ENCODE data around the gene SASH1.

SASH1 gene

GRCh38 chr6:148342350-148343046, at the start of gene SASH1:
TSS of gene SASH1 (plus strand) at chr6:148342838. CDS start at chr6:148343068, 230 bp downstream.
- Mint-ChIP-seq H3K4me1 (ENCODE audit: low read depth) (peaks cover 16% of the 10 kb centered on the region), H3K27ac (peak within 1 kb of the TSS; percentile 87), H3K4me3 (peak within 1 kb of the TSS; percentile 76), H3K9me3 (no peaks in the 10 kb centered on the region), H3K27me3 (peaks cover 62% of the 10 kb centered on the region), H3K36me3 (ENCODE audit: low read depth) (no peaks in the 10 kb centered on the region)
- intact Hi-C loops (cut with micrococcal nuclease), result loop anchor here (2.0 kb wide), 1 partner anchor 122 kb away; no protein-coding TSS in a partner anchor

DNA sequence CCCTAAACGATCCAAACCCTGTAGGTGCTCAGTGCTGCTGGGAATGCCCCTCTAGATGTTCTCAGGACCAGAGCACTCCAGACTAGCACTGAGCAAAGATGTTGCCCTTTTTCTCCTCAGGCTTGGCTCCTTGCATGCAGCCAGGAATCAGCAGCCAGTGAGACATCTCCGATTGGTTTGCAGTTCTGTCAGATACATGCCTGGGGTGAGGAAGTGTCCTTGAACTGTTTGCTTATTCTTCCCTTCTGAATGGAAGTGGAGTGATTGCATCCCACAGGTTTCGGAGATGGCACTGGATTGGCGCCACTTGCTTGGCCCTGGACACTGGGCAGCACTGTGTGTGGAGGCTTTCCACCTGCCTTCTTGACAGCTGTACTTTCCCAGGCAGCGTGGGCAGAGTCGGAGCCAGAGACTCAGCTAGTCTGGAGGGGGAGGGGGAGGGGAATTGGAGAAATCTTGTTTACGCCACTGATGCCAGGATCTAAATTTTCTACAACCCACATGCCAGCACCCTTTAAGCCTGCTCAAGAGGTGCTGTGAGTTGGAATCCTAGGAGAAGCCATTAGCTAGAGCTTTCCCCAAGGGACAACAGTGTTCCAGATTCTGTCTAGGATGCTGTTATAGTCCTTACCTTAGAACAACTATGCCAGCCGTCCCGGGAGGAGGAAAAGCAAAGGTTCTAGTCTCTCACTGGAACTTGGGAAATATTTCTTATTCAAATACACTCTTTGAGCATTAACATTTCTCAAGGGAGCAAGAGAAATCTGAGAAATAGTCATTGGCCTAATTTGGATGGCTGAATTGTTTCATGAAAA, 49.2 kb upstream of the SASH1 start:
- Mint-ChIP-seq H3K36me3 (ENCODE audit: low read depth) (no peaks in the 10 kb centered on the region), H3K27me3 (peaks cover 20% of the 10 kb centered on the region)

GRCh38 chr6:148294059-148294458, 48.6 kb upstream of the SASH1 start:
- Mint-ChIP-seq H3K4me1 (ENCODE audit: low read depth) (no peaks in the 10 kb centered on the region), H3K9me3 (no peaks in the 10 kb centered on the region), H3K27ac (no peak overlapping the region), H3K4me3 (no peak overlapping the region), H3K36me3 (ENCODE audit: low read depth) (no peaks in the 10 kb centered on the region), H3K27me3 (peaks cover 14% of the 10 kb centered on the region)
- intact Hi-C loops (cut with micrococcal nuclease), result no loop called here

More for the DNA sequence above, 49.2 kb upstream of the SASH1 start:
- no peaks in the 10 kb centered on the region for H3K4me1 Mint-ChIP-seq (ENCODE audit: low read depth)
- H3K27ac Mint-ChIP-seq, result no peak overlapping the region
- H3K9me3 Mint-ChIP-seq, result no peaks in the 10 kb centered on the region
- no peak overlapping the region for H3K4me3 Mint-ChIP-seq
- intact Hi-C loops (cut with micrococcal nuclease), result no loop called here

GRCh38 chr6:148295261-148295887, 47.3 kb upstream of the SASH1 start:
- Mint-ChIP-seq H3K9me3 (no peaks in the 10 kb centered on the region), H3K4me1 (ENCODE audit: low read depth) (no peaks in the 10 kb centered on the region), H3K4me3 (no peak overlapping the region), H3K36me3 (ENCODE audit: low read depth) (no peaks in the 10 kb centered on the region), H3K27me3 (peaks cover 10% of the 10 kb centered on the region), H3K27ac (no peak overlapping the region)
- intact Hi-C loops (cut with micrococcal nuclease), result no loop called here

- Mint-ChIP-seq H3K9me3 (no peaks in the 10 kb centered on the region), H3K27me3 (peaks cover 5% of the 10 kb centered on the region), H3K27ac (no peak overlapping the region), H3K4me1 (ENCODE audit: low read depth) (no peaks in the 10 kb centered on the region), H3K4me3 (no peak overlapping the region), H3K36me3 (ENCODE audit: low read depth) (no peaks in the 10 kb centered on the region)
- intact Hi-C loops (cut with micrococcal nuclease), result no loop called here
These were observed 45.9 kb upstream of the SASH1 start for GRCh38 chr6:148296771-148297170.

DNA sequence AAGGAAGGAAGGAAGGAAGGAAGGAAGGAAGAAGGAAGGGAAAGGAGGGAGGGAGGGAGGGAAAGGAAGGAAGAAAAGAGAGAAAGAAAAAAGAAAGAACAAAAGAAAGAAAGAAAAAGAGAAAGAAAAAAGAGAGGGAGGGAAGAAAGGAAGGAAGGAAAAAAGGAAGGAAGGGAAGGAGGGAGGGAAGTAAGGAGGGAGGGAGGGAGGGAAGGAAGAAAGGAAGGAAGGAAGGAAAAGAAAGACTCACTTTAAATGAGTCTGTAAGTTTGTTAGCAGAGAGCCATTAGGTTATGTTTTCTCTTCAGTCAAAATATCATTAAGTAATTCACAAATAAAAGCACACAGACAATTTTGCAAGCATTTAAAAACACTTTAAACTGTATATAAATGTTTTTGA, 44.0 kb upstream of the SASH1 start:
- Mint-ChIP-seq H3K4me3 (no peak overlapping the region), H3K27ac (no peak overlapping the region), H3K36me3 (ENCODE audit: low read depth) (no peaks in the 10 kb centered on the region), H3K4me1 (ENCODE audit: low read depth) (no peaks in the 10 kb centered on the region), H3K9me3 (no peaks in the 10 kb centered on the region), H3K27me3 (peaks cover 5% of the 10 kb centered on the region)
- intact Hi-C loops (cut with micrococcal nuclease), result no loop called here

- Mint-ChIP-seq H3K27ac (no peak overlapping the region), H3K9me3 (no peaks in the 10 kb centered on the region), H3K36me3 (ENCODE audit: low read depth) (no peaks in the 10 kb centered on the region), H3K4me1 (ENCODE audit: low read depth) (peaks cover 13% of the 10 kb centered on the region), H3K4me3 (no peak overlapping the region), H3K27me3 (peaks cover 1% of the 10 kb centered on the region)
- intact Hi-C loops (cut with micrococcal nuclease), result no loop called here
These were observed 39.0 kb upstream of the SASH1 start for GRCh38 chr6:148303616-148304015.

DNA sequence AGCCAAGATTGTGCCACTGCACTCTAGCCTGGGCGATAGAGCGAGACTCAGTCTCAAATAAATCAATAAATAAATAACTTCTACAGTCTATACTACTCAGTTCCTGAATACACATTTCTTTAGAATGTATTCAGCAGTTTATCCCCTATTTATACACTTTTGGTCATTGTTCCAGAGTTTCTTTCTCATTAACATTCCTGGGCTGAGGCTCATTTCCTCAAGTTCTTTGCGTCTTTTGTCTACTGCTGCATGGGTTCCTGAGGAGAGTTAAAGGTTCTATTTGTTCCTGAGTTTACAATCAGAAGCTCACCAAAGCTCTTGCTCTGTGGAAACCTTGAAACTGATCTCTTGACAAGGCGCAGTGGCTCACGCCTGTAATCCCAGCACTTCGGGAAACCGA, 37.7 kb upstream of the SASH1 start:
- no peak overlapping the region for H3K4me3 Mint-ChIP-seq
- no peak overlapping the region for H3K27ac Mint-ChIP-seq
- intact Hi-C loops (cut with micrococcal nuclease), result no loop called here
- peaks cover 1% of the 10 kb centered on the region for H3K27me3 Mint-ChIP-seq
- no peaks in the 10 kb centered on the region for H3K9me3 Mint-ChIP-seq
- H3K36me3 Mint-ChIP-seq (ENCODE audit: low read depth), result no peaks in the 10 kb centered on the region
- peaks cover 13% of the 10 kb centered on the region for H3K4me1 Mint-ChIP-seq (ENCODE audit: low read depth)

GRCh38 chr6:148306286-148306685, 36.4 kb upstream of the SASH1 start:
- Mint-ChIP-seq H3K4me3 (no peak overlapping the region), H3K9me3 (no peaks in the 10 kb centered on the region), H3K4me1 (ENCODE audit: low read depth) (peaks cover 13% of the 10 kb centered on the region), H3K27ac (peak overlapping the region; percentile 9), H3K27me3 (peaks cover 5% of the 10 kb centered on the region), H3K36me3 (ENCODE audit: low read depth) (no peaks in the 10 kb centered on the region)
- intact Hi-C loops (cut with micrococcal nuclease), result no loop called here

DNA sequence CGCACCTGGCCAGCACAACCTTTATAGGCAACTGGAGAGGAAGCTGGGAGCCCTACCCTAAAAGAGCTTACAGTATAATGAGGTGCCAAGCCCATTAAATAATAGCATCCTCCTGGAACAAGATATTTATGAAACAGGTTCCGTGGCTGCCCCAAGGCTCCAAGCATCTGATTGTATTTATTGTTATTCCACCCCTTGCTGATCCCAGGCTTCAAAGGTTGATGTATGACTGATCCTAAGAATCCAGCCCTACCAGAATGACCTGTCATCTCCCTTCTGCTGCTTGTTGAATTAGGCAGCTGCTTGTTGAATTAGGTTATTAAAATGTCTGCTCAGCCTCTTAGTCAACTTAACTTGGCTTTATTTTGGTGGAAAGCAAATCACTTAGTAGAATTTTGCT, 35.2 kb upstream of the SASH1 start:
- peaks cover 13% of the 10 kb centered on the region for H3K4me1 Mint-ChIP-seq (ENCODE audit: low read depth)
- H3K4me3 Mint-ChIP-seq, result no peak overlapping the region
- peaks cover 11% of the 10 kb centered on the region for H3K27me3 Mint-ChIP-seq

DNA sequence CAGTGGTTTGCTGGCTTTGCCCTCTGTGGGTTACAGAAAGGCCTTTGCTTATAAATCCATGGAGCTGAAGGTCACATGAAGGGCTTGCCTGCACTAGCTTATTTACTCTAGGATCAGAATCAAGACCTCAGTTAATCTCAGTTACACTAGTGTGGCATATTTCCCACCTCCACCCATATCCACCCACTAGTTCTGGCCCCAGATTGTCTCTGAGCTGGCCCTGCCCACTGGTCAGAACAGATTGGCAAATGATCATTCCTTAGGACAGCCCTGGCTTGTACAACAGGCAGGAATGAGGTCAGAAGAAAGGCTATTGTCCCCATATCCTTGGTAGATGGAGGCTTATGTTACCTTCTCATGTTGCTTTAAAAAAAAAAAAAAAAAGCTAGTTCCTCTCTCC, 33.3 kb upstream of the SASH1 start:
- H3K9me3 Mint-ChIP-seq, result no peaks in the 10 kb centered on the region
- peaks cover 21% of the 10 kb centered on the region for H3K27me3 Mint-ChIP-seq
- no peaks in the 10 kb centered on the region for H3K36me3 Mint-ChIP-seq (ENCODE audit: low read depth)
- peaks cover 13% of the 10 kb centered on the region for H3K4me1 Mint-ChIP-seq (ENCODE audit: low read depth)
- intact Hi-C loops (cut with micrococcal nuclease), result no loop called here
- H3K4me3 Mint-ChIP-seq, result no peak overlapping the region
- H3K27ac Mint-ChIP-seq, result no peak overlapping the region

More for the DNA sequence above, 35.2 kb upstream of the SASH1 start:
- H3K9me3 Mint-ChIP-seq, result no peaks in the 10 kb centered on the region
- intact Hi-C loops (cut with micrococcal nuclease), result no loop called here
- no peaks in the 10 kb centered on the region for H3K36me3 Mint-ChIP-seq (ENCODE audit: low read depth)
- no peak overlapping the region for H3K27ac Mint-ChIP-seq

DNA sequence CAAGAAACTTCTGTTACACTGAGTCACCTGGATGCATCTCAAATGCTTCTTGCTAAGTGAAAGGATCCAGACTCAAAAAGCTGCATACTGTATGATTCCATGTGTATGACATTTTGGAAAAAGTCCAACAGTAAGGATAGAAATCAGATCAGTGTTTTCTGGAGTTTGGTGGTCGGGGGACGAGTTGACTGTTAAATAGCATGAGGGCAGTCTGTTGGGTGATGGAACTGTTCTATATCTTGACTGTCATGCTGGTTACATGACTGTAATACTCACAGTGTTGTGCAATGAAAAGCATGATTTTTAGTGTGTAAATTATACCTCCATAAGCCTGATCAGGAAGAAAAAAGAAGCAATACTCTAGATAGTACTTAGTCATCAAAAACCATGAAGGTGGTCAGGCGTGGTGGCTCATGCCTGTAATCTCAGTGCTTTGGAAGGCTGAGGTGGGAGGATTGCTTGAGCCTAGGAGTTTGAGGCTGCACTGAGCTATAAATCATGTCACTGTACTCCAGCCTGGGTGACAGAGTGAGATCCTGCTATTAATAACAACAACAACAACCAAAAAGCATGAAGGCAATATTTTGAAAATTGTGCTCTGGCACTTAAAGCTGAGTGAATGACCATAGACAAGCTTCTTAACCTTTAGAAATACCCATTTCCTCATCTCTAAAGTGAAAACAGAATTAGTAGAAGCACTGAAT, 30.5 kb upstream of the SASH1 start:
- Mint-ChIP-seq H3K36me3 (ENCODE audit: low read depth) (no peaks in the 10 kb centered on the region), H3K4me3 (no peak overlapping the region), H3K4me1 (ENCODE audit: low read depth) (peaks cover under 1% of the 10 kb centered on the region), H3K27ac (no peak overlapping the region), H3K27me3 (peaks cover 24% of the 10 kb centered on the region), H3K9me3 (no peaks in the 10 kb centered on the region)
- intact Hi-C loops (cut with micrococcal nuclease), result no loop called here

- intact Hi-C loops (cut with micrococcal nuclease), result no loop called here
- no peaks in the 10 kb centered on the region for H3K4me1 Mint-ChIP-seq (ENCODE audit: low read depth)
- H3K36me3 Mint-ChIP-seq (ENCODE audit: low read depth), result no peaks in the 10 kb centered on the region
- H3K4me3 Mint-ChIP-seq, result no peak overlapping the region
- H3K9me3 Mint-ChIP-seq, result no peaks in the 10 kb centered on the region
- H3K27ac Mint-ChIP-seq, result no peak overlapping the region
- H3K27me3 Mint-ChIP-seq, result peaks cover 28% of the 10 kb centered on the region
These were observed 29.1 kb upstream of the SASH1 start for GRCh38 chr6:148313488-148313887.

DNA sequence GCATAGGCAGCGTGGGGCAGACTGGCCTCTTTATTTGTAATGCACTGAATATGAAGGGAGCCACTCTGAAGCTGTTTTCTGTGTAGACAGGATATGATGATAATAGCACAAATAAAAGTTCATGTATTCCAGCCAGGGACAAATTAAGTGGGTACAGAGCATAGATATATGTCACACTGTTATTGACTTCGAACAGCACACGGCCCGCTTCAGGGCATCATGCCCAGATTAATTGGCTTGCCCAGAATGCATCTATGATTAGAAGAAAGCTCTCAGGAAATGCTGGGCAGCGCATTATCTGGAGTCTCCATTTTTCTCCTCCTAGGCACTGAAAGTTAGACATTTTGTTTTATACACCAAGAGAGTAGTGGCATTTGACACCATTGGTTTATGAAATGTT, 26.3 kb upstream of the SASH1 start:
- intact Hi-C loops (cut with micrococcal nuclease), result no loop called here
- no peaks in the 10 kb centered on the region for H3K4me1 Mint-ChIP-seq (ENCODE audit: low read depth)
- no peak overlapping the region for H3K27ac Mint-ChIP-seq
- peaks cover 27% of the 10 kb centered on the region for H3K27me3 Mint-ChIP-seq
- H3K4me3 Mint-ChIP-seq, result no peak overlapping the region
- H3K9me3 Mint-ChIP-seq, result no peaks in the 10 kb centered on the region
- no peaks in the 10 kb centered on the region for H3K36me3 Mint-ChIP-seq (ENCODE audit: low read depth)

Data from dendritic cell treated with granulocyte-macrophage colony-stimulating factor and Interleukin-4, amounts not matched to agents 40 ng/mL and 50 ng/mL, for 4 days (primary cell).